COR-L47 (cell line): ENCODE measurements around the gene CHRNA9.
"Not testable (repeated sequence)": the region's sequence is repeated elsewhere in the genome, so short reads cannot be mapped to it uniquely, and the experiment has no call there.

Source experiments
- DNase-seq: peaks from one replicate; lab custom pipeline; 2025; lab: John Stamatoyannopoulos, UW

Gene CHRNA9, protein sequence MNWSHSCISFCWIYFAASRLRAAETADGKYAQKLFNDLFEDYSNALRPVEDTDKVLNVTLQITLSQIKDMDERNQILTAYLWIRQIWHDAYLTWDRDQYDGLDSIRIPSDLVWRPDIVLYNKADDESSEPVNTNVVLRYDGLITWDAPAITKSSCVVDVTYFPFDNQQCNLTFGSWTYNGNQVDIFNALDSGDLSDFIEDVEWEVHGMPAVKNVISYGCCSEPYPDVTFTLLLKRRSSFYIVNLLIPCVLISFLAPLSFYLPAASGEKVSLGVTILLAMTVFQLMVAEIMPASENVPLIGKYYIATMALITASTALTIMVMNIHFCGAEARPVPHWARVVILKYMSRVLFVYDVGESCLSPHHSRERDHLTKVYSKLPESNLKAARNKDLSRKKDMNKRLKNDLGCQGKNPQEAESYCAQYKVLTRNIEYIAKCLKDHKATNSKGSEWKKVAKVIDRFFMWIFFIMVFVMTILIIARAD

DNA sequence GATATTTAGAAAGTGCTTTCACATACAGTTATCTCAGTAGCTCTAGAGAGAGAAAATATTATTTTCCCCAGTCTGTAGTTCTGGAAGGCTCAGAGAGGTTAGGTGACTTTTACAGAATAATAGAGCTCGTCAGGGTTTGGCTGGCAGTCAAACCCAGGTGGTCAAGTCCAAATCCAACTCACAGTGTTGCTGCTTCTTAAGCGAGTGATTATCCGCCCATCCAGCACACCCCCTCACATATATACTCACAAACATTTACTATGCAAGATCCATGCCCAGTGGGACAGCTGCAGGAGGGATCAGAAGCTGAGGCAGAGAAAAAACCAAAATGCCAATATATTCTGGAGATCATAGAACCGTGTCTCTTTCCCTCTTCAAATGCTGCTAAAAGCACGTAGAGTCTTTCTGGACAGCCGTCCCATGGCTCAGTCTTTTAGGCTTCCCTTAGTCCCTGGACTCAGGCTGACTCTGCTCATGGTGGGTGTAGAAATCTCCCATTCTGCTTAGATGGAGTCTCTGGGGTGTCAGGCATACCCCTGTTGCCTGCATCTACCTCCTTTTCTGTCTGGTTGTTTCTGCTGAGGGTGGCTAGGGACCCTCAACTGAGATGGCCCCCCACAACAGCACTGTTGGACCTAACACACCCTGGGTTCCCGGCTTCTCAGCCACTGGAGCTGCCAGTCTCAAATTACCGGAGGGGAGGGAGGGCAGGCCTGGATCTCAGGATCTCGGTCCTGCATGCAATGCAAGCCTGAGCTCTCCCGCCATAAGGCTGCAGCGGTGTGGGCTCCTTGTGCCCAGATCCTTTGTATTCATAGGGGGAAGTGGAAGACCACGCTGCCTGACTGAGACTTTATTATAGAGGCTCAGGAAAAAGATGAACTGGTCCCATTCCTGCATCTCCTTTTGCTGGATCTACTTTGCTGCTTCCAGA, at the start of gene CHRNA9:
TSS of gene CHRNA9 (plus strand) at position 743 of the 934 bp plus-strand sequence. CDS start at position 878, 135 bp downstream.
- DNase-seq: no peak

DNA sequence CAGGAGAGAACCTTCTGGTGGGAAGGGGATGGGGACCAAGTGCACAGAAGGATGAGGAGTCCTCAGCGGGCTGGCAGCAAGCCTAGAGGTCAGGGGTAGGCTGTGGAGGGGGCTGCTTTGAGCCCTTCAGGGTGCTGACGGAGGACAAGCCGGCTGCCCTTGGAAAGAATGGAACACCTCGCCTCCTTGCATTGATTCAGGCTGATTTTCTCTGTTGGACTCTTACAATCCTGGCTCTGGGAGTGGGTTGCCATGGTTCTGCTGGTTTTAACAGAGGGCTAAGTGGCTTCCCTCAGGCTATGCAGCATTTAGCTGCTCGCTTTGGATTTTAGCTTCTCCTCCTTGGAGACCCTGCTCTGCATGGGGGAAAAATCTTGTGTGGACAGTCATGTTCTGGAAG, 49.4 kb upstream of the CHRNA9 start:
- peak; percentile 30 for DNase-seq

DNA sequence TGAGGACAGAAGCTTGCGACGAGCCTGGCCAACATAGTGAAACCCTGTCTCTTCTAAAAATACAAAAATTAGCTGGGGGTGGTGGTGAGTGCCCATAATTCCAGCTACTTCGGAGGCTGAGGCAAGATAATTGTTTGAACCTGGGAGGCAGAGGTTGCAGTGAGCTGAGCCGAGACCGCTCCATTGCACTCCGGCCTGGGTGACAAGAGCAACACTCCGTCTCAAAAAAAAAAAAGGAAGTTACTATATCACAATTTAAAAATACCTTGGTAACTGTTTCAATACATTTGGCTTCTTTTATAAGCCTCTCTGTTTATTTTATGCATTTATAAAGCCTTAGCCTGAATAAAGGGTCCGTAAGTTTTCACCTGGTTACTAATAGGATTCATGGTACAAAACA, 46.6 kb upstream of the CHRNA9 start:
- DNase-seq: no peak

DNA sequence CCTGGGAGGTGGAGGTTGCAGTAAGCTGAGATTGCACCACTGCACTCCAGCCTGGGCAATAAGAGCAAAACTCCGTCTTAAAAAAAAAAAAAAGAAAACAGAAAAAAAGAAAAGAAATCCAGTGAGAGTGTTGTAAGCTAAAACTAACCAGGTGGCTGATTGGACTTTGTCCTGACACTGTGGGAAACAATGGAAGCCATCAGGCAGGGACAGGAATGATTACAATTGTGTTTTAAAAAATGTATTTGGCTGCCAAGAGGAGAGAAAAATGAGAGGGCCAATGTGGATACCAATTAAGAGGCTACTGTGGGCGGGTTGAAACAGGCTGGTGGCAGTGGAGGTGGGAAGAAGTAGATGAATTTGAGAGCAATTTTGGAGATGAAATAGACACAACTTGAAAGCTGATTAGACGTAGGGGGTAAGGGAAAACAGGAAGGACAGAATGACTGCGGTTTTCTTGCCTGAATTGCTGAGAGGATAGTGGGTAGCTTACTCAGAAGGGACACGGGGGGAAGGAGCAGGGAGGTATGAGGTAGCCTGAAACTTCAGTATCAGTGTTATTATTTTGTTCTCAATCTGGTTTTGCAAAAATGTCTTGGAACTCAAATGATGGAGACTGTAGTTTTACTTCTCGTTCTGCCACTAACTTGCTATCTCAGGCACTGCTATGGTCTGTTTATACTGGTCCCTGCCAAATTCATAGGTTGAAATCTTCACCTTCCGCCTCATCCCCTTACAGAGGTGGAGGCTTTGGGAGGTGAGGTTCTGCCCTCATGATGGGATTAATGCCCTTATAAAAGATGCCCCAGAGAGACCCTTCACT, 45.6 kb upstream of the CHRNA9 start:
- peak; percentile 39 for DNase-seq

DNA sequence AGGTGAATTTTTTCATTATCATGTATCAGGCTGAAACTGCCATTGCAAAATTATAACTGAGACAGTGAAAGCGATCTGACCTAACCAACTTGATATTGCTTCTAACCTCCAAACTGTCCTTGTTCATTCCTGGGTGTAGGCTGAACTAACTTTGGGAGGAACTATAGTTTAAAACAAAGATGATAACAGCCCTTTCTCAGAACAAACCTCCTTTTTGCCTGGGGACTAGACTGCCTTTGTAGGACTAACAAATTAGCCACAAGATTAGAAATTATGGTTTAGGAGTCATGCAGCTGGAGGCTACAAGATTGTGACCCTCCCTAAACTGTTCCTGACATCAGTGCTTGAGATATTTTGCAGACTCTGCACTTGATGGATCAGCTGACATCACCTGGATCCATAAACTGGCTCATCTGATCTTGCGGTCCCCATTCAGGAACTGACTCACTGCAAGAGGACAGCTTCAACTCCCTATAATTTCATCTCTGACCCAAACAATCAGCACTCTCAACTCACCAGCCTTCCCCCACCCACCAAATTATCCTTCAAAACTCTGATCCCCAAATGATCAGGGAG, 44.4 kb upstream of the CHRNA9 start:
- not testable (repeated sequence) for DNase-seq

DNA sequence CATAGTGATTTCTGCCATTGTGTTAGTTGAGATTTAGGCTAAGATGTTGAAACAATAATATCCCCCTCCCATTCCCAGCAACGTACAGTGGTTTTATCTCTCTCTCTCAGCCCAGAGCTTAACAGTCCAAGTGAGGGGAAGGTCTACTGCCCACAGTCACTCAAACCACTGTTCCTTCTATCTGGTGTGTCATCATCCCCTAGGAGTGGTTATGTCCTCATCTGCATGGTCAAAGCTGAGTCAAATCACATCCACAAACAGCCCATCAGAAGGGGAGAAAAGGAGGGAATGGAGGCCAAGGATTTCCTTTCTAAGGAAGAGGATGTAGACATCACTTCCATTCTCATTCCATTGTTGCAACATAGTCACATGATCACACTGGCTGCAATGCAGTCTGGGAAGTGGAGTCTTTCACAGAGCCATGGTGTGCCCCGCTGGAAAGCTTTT, 42.8 kb upstream of the CHRNA9 start:
- DNase-seq: no peak

DNA sequence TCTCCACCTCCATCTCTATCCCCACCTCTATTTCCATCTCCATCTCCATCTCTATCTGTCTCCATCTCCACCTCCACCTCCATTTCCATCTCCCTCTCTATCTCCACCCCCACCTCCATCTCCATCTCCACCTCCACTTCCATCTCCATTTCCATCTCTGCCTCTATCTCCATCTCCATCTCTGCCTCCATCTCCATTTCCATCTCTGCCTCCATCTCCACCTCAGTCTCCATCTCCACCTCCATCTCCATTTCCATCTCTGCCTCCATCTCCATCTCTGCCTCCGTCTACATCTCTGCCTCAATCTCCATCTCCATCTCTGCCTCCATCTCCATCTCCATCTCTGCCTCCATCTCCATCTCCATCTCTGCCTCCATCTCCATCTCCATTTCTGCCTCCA, 40.8 kb upstream of the CHRNA9 start:
- DNase-seq: no peak

DNA sequence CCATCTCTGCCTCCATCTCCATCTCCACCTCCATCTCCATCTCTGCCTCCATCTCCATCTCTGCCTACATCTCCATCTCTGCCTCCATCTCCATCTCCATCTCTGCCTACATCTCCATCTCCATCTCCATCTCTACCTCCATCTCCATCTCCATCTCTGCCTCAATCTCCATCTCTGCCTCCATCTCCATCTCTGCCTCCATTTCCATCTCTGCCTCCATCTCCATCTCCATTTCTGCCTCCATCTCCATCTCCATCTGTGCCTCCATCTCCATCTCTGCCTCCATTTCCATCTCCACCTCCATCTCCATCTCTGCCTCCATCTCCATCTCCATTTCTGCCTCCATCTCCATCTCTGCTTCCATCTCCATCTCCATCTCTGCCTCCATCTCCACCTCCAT, 40.1 kb upstream of the CHRNA9 start:
- not testable (repeated sequence) for DNase-seq

DNA sequence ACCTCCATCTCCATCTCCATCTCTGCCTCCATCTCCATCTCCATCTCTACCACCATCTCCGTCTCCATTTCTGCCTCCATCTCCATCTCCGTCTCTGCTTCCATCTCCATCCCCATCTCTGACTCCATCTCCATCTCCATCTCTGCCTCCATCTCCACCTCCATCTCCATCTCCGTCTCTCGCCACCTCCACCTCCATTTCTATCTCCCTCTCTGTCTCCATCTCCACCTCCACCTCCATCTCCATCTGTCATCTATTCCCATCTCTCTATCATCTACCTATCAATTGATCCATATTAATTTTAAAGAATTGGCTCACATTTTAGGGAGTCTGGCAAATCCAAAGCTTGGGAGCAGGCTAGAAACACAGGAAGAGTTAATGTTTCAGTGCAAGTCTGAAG, 39.6 kb upstream of the CHRNA9 start:
- no peak for DNase-seq

DNA sequence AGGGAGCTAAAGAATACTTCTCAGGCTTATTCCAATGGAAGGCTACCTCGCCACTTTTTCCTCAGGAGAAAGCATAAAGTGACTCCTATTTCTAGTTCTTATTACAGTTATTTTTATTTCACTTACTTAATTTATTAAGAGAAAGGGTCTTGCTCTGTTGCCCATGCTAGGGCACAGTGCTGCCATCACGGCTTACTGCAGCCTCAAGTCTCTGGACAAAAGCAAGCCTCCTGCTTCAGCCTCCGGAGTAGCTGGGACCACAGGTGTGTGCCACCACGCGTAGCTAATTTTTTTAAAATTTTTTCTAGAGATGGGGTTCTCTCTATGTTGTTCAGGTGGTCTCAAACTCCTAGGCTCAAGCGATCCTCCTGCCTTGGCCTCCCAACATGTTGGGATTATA, 36.0 kb upstream of the CHRNA9 start:
- no peak for DNase-seq

DNA sequence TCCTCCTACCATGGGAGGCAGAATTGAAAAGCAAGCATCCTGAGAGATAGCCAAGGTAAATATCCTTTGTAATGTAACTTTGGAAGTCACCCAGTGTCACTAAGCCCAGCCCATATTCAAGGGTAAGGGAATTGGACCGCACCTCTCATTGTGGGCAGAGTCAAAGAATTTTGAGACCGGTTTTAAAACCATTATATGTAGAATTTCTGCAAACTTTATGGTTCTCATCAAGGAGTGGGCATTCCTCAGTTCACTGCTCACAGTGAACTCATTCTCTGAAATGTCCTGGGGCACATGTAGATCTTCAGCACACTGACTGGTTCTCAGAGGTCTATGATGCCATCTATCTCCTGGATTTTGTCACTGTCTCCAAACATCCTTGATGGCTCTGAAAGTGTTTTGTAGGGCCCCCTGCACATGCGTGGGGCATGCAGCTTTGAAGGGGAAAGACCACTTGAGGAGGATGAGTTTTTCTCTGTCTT, 35.3 kb upstream of the CHRNA9 start:
- no peak for DNase-seq

DNA sequence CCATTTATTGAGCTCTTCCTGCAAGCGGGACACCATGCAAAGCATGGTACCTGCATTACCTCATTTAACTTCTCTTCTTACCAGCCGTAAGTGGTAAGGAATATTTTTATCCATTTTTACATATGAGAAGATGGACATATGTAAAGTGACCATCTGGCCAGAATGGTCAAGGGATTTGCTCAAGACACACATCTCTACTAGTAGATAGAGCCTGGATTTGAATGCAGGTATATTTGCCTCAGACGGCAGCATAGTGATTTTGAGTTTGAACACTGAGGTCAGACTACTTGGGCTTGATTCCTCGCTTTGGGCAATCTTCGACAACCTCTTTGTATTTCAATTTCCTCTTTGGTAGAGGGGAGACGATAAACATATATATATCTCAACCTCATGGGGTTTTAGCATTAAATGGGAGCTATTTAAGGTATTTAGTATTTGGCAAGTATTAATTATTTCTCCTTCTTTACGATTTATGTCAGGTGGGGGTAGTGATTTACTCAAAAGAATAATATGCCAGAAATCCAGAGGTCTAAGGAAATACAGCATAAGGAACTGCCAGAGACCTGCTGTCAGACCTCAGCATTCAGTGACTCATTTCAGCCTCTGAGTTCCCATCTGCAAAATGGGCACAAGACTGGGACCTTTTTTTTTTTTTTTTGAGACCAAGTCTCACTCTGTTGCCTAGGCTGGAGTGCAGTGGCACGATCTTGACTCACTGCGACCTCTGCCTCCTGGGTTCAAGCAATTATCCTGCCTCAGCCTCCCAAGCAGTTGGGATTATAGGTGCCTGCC, 34.6 kb upstream of the CHRNA9 start:
- no peak for DNase-seq

DNA sequence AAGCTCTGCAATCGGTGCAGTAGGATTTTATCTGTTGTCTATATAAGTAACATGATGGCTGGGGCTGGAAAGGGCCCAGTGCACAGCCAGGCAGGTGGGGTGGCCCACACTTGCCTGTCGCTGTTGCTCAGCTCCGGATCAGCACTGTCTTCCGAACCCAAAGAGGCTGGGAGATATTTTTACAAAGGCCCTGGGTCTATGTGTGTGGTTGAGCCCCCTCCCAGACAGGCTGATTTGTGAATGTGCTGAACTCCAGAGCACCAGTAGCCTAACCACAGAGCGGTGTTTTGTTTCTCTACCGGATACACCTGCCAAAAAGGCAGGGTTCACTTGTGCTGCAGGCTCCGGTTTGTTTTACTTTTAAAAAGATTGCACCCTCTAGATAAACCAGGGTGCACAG, 33.5 kb upstream of the CHRNA9 start:
- DNase-seq: no peak

DNA sequence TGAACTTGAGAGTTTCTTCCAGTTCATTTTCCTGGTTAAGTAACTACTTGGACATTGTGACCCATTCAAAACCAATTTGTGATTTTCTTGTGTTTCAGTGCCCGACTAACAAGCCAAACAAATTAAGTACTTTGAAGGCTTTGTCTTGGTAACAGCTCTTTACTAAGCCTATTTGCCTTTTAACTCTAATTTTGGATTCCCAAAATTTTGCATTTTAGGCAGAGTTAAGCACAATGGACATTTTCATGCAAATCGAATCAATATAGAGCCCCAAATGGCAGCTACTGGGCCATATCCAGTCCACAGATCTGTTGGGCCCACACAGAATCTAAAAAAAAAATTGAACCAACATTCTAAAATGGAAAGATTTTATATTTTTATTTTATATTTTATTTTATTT, 31.4 kb upstream of the CHRNA9 start:
- no peak for DNase-seq

DNA sequence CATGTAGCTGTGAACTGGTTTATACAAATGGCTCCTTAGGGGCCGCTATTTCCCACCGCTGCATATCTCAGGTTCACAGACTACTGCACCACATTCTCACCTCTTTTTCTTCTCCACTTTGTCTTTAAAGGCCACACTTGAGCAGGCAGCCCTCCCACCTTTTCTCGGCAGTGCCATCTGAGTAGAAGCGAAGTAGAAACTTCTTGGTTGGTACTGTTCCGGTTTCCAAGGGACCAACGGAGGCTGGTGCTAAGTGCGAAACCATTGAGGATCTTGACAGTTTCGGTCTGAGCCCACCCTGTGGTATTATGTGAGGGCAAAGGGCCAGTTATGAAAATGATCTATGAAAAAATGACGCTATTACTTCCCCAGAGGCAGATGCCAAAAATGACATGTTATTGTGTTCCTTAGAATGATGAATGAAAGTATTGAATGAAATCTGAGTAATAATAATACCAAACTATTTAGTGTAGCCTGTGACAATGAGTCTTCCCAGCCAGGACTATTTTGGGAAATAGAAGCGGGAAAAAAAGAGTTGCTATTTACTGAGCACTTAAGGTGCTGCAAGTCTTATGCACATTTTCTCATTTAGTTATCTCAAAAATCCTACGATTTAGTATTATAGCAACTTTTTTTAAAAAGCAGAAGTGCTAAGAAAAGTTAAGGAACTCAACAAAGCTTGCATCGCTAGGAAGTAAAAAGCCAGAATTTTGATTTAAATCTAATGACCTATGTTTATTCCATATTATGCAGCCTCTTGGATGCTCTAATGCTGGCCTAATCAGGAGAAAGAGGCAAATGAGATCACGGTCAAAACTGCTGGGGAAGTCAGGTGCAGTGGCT, 29.6 kb upstream of the CHRNA9 start:
- DNase-seq: no peak

DNA sequence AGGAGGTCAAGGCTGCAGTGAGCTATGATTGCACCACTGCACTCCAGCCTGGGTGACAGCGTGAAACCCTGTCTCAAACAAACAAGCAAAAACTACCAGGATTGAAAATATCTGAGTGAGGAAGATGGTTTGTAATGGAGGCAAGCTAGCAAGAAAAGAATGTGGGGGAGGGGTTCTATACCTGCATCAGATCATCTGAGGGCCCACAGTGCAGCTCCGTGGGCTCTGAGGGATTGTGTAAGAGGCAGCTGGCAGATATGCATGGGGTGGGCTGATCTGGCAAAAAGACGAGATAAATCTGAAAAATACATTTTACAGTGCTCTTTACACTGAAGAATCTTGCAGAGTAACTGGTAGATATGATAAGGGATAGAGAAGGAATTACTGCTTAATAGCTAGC, 28.9 kb upstream of the CHRNA9 start:
- DNase-seq: no peak

DNA sequence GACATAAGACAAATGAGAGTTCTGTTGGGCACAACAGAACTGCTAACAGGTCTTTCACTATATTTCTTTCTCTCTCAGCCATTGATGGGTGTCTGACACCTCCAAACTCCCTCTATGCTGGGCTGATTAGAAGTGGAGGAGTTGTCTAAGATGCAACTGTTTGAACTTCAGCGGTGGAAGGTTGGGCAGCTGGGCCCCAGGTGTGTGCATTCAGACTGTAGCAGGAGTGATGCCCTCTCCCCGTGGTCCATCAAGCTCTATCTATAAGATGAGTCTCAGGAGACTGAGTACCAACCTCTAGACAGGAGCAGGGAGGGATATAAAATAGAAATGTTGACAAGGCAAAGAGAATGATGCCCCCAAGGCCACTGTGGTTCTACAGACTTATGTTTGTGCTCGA, 28.2 kb upstream of the CHRNA9 start:
- DNase-seq: no peak

DNA sequence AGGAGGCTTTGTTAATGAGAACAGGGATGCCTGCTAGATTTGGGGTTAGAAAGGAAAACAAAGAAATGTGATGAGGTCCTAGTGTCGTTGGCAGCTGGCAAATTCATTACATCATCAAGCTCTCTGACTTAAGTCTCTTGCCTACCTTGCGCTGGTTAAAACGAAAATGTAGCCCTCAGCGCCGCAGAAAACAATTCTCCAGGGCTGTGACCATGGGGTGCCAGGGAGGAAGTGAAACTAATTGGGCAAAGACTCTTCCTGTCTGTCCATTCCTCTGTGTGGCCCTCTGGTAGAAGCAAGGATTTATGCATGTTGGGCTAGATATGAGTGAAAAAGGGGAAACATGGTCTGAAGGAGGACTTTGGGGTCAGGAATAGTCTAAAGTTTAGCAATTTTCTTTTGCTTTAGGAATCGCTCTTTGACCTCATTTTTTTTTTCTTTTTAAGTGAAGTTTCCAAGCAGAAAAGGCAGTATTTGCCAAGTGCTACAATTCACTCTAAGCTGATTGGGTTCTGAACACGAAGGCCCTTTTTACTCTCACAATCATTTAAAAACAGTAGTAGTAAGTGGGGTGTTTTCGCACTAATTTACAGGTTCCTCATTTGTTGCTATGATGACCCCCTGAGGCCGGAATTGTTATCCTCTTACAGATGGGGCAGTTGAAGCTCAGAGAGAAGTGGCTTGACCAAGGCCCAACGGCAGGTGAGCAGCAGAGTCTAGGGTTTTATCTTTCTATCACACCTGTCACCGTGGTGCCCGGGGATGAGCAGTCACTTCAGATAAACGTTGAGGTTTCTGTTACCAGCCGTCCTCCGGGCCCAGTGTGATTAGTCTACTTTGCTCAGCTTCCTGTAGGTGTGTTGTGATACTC, 27.3 kb upstream of the CHRNA9 start:
- DNase-seq: no peak
